Posterior cingulate gyrus (tissue), 11 donors: ENCODE results near the gene USP10.

ENCODE experiments used
- DNase-seq, 10 donors: peaks; one replicate each; pipeline versions ENCODE4 v3.0.0 to v3.0.0-alpha.2; 2020 to 2021; ENCODE audit warnings: mixed read lengths in 3 of 10
- intact Hi-C: fragments of 100-400 bp; cut with DNase I; formaldehyde crosslinking; loops from one replicate; pipeline ENCODE4 v1.15.1; 2023

The USP10 gene

DNA sequence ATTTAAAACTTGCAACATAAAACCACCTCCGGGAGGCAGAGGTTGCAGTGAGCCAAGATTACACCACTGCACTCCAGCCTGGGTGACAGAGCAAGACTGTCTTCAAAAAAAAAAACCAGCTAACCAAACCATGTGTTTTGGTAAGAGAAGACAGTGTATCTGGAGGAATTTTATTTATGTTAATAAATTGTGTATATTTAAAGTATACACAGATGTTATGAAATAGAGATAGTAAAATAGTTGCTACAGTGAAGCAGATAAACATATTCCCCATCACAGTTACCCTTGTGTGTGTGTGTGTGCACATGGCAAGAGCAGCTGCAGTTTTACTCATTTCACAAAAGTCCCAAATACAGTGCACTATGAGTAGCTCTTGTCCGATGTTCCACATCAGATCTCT lies 65.2 kb downstream of the USP10 start:
- intact Hi-C loops, result no loop called here
- no peak for DNase-seq

DNA sequence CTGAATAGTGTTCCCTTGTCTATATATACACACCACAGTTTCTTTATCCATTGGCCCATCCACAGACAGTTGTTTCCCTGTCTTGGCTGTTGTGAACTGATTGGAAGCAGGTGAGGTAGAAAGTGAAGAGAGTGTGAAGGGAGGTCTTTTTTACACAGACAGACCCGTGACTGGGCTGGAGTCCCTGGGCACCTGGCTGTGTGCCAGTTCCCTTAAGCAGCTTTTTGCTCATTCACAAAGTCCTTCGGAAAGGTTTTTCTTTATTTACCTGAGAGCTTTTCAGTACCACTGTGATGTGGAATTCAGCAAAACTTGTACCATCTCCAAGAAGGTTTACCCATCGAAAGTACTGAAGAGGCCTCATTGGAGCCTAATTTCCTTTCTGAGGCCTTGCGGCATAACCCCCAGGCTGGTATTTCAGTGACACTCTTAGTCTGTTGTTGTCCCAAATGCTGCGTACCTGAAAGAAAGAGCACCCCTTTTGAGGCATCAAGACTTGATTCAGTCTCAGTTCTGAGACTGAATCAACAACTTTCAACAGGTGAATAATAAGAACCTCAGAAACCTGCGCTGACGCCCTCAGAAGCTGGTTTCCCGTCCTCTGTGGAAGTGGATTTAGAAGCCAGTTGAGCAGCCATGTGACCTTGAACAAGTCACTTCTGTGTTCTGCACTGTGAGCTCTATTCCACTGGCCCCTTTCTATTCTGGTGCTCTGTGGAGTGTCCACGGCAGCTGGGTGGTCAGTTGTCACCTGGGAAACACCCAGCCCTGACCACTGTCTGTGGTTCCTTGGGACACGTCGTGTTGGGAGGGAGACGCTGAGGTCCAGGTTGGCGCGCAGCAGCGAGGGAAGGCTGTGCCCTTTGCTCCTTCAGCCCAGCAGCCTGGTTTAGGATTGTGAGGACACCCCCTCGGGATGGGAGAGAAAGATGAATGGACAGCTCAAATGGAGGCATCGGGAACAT lies 66.1 kb downstream of the USP10 start:
- no peak for DNase-seq
- intact Hi-C loops, result no loop called here

DNA sequence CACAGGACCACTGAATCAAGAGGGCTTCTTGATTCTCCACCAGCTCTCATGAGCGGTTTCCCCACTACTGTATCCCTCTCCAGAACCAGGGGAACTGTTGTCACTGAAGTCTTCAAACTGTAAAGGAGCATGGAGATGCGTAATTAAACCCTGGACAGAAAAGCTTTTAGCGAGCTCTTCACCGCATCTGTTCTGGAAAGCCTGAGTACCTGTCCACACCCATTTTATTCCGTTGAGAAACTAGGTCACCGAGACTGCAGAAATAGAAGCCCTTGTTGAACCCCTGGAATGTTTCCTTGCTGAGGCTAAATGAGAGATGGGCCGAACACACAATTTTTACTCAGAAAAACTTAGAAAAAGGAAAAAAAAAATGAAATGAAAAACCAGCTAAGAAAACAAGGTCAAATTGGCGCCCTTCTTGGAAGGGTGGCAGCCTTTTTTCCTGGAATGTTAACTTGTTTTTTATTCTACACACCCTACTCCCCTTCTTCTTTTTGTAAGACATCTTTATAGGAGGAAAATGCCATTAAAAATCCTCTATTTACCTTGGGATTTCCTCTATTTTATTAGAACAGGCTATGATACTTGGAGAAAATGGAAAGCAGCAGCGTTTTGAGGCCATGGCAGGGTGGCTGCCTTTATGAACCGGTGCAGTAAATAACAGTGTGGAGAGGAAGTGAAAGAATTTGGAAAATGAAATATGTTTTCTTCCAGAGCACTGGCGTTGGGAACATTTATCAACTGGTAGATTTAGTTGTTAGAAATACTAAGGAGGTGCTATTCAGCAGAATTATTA lies 67.4 kb downstream of the USP10 start:
- intact Hi-C loops, result no loop called here
- DNase-seq, result no peak

DNA sequence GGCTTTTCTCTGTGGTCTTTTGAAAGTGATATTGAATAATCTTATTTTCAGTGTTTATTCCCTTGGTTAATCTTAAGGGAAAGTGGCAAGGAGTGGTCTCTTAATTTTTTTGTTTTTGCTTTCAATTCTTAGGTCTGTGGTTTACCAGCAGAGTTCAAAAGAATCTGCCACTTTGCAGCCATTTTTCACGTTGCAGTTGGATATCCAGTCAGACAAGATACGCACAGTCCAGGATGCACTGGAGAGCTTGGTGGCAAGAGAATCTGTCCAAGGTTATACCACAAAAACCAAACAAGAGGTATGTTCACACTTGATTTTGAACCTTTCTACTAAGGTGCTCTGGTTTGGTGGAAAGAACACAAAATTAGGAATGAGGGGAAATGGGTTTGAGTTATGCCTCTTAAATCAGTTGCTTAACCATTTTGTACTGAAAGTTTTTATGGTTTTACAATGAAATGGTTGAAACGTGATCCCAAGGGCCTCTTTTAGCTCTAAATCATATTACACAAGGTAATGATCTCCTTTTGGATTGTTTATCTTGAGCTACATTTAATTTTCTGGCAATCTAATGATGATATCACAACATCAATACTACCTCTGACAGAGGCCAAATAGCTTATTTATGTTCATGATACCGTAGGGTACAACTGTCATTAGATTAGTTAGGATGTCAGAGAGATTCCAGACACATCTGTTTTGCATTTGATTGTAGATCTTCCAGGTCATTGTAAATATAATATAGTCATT lies 68.4 kb downstream of the USP10 start:
- DNase-seq, result no peak
- intact Hi-C loops, result no loop called here

DNA sequence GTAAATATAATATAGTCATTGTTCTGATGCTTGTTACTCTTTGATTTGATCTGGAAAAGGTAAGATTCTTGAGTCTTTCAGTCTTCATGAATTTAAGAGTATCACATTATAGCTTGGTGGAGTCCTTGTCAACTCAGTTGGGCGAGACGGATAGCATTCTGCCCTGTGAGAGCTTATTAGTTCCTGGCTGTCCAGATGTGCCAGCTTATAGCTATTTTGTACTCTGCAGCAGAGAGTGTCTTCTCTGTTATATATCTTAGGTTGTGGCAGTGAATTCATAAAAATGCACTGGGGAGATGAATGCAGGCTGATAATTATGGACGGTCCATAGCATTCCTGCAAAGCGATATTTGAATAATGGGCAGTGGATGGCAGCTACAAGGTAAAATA lies 69.0 kb downstream of the USP10 start:
- DNase-seq, result no peak
- intact Hi-C loops, result no loop called here

DNA sequence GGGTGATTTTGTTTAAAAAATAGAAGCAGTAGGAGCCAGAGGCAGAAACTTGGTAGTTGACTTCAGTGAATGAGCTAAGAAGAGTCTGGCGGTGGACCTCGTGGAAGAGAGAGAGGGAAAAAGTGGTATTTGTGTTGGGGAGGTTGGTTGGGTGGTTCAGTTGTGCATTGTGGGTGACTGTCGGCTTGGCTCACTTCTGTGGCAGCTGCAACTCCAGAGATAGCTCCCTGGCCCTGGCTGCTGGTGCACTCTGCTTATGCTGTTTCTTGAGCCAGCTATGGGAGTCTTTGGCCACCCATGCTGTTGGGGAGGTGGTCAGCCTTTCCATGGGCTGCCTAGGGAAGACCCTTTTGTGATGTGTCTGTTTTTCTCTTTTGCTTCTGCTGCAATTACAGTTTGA lies 69.6 kb downstream of the USP10 start:
- no peak for DNase-seq
- intact Hi-C loops, result no loop called here

DNA sequence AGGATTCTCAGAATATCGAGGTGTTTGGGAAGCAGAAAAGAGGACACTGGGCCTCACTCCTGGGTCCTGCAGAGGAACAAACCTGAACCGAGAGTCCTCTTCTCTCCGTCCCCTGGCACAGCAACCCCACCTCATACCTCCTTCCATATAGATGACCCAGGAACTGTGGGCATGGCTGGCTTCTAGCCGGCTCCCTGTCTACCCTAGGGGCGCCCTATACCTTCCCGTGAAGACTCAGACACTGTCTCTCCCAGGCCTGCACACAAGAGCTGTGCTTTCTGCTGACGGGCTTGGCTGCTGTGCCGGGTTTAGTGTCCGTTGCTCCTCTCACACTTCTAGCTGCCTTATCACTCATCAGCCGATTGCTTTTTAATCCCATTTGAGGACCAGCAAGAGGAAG lies 73.5 kb downstream of the USP10 start:
- peak in 2 of 10 donors; percentile 38 to 86 for DNase-seq
- intact Hi-C loops, result no loop called here

DNA sequence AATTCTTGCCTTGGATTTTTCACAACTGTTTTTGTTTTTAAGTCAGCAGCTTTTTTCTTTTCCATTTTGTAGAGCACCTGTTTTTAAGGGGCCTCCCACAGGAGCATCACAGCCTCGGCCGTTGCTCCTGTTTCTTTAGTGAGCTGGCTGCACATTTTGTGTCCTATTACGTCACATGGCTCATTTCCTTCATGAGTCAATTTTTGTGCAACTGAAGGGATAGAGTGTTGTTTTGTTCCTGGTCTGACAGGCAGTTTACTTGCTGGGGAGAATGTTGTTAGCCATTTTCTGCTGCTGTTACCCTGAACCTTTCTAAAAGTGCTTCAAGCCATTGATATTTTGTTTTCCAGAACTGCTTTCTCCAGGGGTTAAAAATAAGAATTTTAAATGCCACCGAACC lies 75.0 kb downstream of the USP10 start:
- intact Hi-C loops, result no loop called here
- DNase-seq, result peak in 1 of 10 donors; percentile 37

DNA sequence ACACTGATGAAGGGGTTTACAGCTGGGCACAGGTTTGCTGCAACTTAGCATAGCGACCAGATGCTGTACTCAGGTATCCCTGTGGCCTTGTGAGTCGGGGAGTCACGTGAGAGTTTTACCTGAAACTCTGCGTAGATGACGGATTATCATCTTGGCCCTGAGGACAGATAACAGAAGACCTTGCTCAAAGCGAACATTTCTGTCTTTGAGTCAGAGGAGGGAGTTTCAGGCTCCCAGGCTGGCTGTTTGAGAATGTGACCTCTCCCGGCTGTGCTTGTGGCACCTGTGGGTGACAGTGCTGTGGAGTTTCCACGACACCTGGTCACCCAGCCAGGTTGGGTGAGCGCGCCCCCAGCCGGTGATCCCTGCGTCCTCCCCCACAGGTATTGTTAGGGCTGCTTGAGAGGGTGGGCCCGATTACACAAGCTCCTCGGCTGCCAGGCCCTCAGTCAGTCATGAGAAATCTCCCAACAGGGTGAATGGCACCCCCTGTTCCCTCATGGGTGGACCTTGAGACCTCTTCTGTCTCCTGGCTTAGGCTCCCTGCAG lies 75.5 kb downstream of the USP10 start:
- DNase-seq, result no peak

DNA sequence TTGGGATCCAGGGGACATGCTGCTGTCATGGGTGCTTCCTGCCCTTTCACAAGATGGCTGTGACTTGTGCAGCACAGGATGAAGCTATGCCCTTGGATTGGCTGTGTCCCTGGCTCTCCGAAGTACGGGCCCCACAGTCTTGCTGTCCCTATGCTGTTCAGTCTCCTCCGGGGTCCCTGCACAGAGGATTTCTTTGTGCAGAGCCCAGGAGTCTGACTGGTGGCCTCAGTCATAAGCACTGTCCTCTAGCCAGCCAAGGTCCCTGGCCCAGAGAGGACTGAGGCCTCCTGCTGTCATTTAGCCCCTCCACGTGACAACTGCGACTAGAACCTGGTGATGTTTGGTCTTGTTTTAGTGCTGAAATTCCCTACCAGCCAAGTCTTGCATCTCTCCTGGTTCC lies 77.6 kb downstream of the USP10 start:
- peak in 1 of 10 donors; percentile 29 for DNase-seq
- intact Hi-C loops, result no loop called here

More for the DNA sequence above, 75.5 kb downstream of the USP10 start:
- intact Hi-C loops, result no loop called here

DNA sequence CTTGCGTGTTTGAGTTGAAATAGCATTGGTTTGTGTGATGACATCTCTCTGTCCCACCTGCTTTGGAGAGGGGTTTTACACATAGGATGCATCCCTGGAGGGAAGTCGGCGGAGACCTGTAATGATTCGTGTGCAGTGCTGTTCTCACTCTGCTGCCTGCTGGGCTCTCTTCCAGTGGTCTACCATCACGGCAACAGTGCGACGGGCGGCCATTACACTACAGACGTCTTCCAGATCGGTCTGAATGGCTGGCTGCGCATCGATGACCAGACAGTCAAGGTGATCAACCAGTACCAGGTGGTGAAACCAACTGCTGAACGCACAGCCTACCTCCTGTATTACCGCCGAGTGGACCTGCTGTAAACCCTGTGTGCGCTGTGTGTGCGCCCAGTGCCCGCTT lies 78.9 kb downstream of the USP10 start:
- intact Hi-C loops, result no loop called here
- no peak for DNase-seq

DNA sequence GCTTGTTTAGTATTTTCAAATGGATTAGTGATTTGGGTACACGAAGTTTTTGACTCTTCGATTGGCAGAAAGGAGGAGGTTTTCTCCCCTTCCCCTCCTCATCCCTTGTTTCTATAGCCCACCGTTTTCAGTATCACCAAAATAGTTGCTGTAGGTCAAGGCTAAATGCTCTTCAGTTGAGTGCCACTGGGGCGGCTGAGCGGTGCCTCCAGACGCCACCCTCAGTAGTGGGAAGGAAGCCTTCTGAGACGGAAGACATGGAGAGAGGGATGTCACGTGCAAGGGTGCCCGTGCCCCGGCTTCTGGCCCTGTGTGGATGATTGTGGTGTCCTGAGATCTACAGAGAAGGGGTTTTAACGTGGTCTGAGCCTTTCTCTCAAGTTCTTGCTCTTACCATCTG lies 80.3 kb downstream of the USP10 start:
- intact Hi-C loops, result no loop called here
- no peak for DNase-seq

DNA sequence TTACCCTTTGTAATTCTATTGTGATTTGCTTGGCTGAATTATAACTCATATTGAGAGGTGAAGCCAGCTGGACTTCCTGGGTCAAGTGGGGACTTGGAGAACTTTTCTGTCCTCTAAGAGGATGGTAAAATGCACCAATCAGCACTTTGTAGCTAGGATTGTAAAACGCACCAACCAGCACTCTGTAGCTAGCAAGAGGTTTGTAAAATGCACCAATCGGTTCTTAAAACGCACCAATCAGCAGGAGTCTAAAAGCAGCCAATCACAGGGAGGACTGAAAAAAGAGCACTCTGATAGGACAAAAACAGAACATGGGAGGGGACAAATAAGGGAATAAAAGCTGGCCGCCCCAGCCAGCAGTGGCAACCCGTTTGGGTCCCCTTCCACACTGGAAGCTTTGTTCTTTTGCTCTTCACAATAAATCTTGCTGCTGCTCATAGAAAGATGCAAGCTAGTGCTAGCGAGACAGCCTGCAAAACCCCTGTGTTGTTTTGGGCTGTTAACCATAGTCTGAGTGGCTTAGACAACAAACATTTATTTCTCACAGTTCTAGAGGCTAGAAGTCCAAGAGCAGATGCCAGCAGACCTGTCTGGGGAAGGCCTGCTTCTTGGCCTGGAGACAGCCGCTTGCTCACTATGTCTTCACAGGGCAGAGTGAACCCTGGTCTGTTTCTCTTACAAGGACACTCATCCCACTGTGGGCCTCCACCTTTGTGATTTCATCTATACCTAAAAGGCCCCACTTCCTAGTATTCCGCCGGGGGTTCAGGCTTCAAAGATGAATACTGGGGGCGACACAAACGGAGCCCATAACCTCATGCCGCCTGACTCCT lies 81.0 kb downstream of the USP10 start:
- intact Hi-C loops, result no loop called here
- DNase-seq, result no peak

DNA sequence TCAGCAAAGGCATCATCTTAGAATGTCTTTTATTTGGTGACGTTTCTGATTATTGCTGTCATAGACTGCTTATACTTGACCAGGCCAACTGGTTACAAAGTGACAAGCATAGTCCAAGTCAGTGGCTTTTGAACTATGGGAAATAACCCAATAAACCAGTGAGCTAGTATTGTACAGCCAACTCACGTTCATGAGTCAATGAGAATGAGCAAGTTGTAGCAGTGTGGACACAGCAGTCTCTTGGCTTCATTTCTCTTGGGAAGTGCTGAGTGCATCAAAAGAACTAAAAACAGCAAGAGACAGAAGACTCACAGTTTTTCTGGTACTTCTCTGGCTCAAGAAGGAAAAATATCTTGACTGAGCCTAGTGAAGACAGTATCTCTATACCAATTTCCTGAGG lies 83.0 kb downstream of the USP10 start:
- no peak for DNase-seq
- intact Hi-C loops, result no loop called here

DNA sequence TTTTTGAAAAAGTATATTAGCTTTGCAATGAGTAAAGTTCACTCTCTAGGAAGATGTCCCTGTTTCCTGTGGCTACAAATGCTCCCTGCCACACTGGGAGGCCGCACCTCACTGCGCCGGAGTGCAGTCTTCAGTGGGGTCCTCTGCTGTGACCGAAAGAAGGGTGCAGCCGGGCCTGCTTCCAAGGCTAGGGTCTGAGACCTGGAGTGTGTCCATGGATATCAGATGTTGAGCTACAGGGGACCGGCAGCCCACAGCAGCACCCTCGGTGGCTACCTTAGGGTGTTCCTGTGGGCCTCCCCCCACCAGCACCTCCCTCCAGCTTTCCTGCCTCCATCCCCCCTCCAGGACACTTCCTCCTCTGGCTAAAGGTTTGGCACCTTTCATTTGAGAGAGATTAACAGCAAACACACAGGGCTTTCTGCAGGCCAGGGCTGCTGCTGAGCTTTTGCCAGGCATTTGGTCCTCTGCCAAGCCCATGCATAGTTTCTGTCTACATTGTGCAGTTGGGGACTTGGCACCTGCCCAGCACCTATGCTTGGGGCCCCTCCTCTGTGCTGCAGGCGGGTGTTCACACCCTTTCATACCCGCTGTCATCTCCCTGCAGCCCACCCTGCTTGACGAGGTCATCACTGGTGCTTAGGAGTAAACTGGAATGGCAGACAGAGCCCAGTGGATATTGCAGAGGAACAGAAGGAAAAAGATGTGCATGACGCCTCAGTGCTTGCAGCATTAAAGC lies 86.2 kb downstream of the USP10 start:
- DNase-seq, result peak in 1 of 10 donors; percentile 84
- intact Hi-C loops, result no loop called here

DNA sequence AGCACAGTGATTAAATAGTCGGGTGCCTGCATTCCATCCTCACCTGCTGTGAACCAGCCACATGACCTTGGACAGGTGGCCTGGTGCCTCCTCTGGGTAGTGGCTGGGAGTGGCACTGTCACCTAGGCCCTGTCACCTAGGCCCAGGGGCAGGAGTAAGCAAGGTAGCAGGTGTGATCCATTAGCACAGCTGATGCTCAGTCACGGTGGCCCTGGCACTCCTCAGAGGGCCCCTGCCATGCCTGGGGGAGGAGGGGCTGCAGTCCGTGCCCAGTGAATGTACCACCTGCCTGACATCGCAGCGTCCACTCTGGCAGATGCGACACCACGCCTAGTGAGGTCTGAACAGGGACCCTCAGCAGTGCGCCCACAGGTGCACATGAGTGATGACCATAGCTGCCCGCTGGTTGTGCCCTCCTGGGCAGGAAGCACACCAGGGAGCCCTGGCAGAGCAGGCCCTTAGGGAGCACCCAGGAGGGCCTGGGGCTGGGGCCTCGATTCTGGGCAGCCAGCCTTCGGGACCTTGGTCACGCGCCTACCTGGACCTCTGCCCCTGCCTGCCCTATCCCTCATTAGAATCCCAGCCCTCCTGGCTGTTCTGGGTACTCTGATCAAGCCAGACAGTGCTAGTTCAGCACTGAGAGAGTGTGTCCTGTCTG lies 86.9 kb downstream of the USP10 start:
- peak in 1 of 10 donors; percentile 72 for DNase-seq
- intact Hi-C loops, result no loop called here

DNA sequence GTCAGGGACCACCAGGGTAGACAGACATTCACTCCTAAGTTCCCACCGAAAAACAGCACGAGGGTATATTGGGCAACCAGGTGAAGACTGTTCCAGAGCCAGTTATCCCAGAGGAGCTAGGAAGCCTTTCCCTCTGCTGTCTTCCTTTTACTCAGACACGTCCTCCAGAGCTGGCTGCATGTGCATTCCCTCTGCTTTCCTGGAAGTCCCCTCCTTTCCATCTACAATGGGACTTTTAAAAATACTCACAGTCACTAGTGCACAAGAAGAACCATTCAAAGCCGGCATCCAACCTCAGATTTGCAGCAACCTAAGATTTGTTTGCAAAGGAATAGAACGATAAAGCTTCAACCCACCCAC lies 87.4 kb downstream of the USP10 start:
- DNase-seq, result peak in 1 of 10 donors; percentile 15
- intact Hi-C loops, result no loop called here

DNA sequence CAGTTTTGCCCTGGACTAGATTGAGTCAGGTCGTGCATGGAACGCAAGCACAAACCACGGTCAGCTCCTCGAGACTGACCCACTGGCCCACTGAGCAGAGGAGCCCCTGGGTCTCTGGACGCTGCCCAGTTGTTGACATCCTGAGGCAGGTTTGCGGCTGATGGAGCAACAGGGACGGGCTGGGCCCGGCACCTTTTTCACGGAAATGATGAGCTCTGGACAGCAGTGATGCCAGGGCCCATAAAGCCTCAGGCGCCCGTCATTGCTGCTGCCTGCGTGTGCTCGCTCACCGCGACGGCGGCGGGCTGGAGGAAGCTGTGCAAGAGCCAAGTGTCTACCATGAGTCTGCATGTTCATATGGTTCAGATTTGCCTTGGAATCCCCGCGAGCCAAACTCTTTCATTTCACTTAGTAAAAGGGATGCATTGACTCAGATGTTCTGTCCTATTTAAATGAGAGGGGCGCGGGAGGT lies 89.2 kb downstream of the USP10 start:
- DNase-seq, result peak in 3 of 10 donors; percentile 41 to 86 (median 59)

More for the DNA sequence above, 89.2 kb downstream of the USP10 start:
- intact Hi-C loops, result no loop called here
